ENCODE data around the gene PLA2G4E.

PLA2G4E gene

GRCh38 chr15:41948490-41948889 is 72.4 kb downstream of the PLA2G4E start:
- H3K4me1 ChIP-seq (ENCODE audit: control insufficient read depth in 5 of 5, insufficient read depth in 5 of 5, low read length in 5 of 5) = peaks cover 33 to 88% (median 64%) of the 10 kb centered on the region in 5 donors
- H3K27ac ChIP-seq (ENCODE audit: low read depth, low read length) = peak overlapping the region; percentile 95
- H3K9me3 ChIP-seq (ENCODE audit: control insufficient read depth in 5 of 5, low read length in 5 of 5) = no peaks in the 10 kb centered on the region
- peaks cover 0 to 32% (median 18%) of the 10 kb centered on the region in 5 donors for H3K36me3 ChIP-seq (ENCODE audit: control insufficient read depth in 5 of 5, insufficient read depth in 5 of 5, low read length in 5 of 5)
- no peaks in the 10 kb centered on the region for H3K27me3 ChIP-seq (ENCODE audit: control insufficient read depth in 5 of 5, insufficient read depth in 4 of 5, low read length in 5 of 5)
- no peak overlapping the region for H3K4me3 ChIP-seq (ENCODE audit: low read depth in 1 of 5, low read length in 5 of 5)
- H3K9ac ChIP-seq (ENCODE audit: low read length in 5 of 5) = no peak overlapping the region

- peak overlapping the region; percentile 95 for H3K27ac ChIP-seq (ENCODE audit: low read depth, low read length)
- H3K4me3 ChIP-seq (ENCODE audit: low read depth in 1 of 5, low read length in 5 of 5) = no peak overlapping the region
- H3K27me3 ChIP-seq (ENCODE audit: control insufficient read depth in 5 of 5, insufficient read depth in 4 of 5, low read length in 5 of 5) = no peaks in the 10 kb centered on the region
- peaks cover 0 to 30% (median 18%) of the 10 kb centered on the region in 5 donors for H3K36me3 ChIP-seq (ENCODE audit: control insufficient read depth in 5 of 5, insufficient read depth in 5 of 5, low read length in 5 of 5)
- H3K4me1 ChIP-seq (ENCODE audit: control insufficient read depth in 5 of 5, insufficient read depth in 5 of 5, low read length in 5 of 5) = peaks cover 28 to 79% (median 61%) of the 10 kb centered on the region in 5 donors
- no peaks in the 10 kb centered on the region for H3K9me3 ChIP-seq (ENCODE audit: control insufficient read depth in 5 of 5, low read length in 5 of 5)
- peak overlapping the region in 1 of 5 donors; percentile 7 for H3K9ac ChIP-seq (ENCODE audit: low read length in 5 of 5)
Observed at GRCh38 chr15:41946970-41947369, 73.9 kb downstream of the PLA2G4E start.

DNA sequence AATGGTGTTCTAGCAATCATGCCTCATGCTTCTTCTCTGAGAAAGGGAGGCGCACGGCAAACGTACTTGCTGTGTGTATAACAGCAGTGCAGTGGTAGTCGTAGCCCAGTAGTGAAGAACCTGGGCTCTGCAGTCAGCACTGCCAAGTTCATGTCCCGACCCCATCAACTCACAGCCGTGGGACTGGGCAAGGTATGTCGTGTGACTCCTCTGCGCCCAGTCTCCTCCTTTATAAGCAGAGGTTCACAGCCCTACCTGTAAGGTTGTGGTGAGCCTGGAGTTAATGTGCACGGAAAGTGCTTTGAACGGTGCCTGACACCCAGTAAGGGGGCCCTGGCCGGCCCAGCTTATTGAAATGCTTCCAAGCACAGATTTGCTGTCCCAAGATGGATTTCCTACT is 75.1 kb downstream of the PLA2G4E start:
- Histone ChIP-seq H3K36me3 (ENCODE audit: control insufficient read depth in 5 of 5, insufficient read depth in 5 of 5, low read length in 5 of 5) (peaks cover 5 to 36% (median 23%) of the 10 kb centered on the region in 5 donors), H3K4me3 (ENCODE audit: low read depth in 1 of 5, low read length in 5 of 5) (no peak overlapping the region), H3K4me1 (ENCODE audit: control insufficient read depth in 5 of 5, insufficient read depth in 5 of 5, low read length in 5 of 5) (peaks cover 23 to 72% (median 51%) of the 10 kb centered on the region in 5 donors), H3K27ac (ENCODE audit: low read depth, low read length) (peak overlapping the region; percentile 80), H3K9me3 (ENCODE audit: control insufficient read depth in 5 of 5, low read length in 5 of 5) (no peaks in the 10 kb centered on the region), H3K9ac (ENCODE audit: low read length in 5 of 5) (no peak overlapping the region), H3K27me3 (ENCODE audit: control insufficient read depth in 5 of 5, insufficient read depth in 4 of 5, low read length in 5 of 5) (no peaks in the 10 kb centered on the region)

DNA sequence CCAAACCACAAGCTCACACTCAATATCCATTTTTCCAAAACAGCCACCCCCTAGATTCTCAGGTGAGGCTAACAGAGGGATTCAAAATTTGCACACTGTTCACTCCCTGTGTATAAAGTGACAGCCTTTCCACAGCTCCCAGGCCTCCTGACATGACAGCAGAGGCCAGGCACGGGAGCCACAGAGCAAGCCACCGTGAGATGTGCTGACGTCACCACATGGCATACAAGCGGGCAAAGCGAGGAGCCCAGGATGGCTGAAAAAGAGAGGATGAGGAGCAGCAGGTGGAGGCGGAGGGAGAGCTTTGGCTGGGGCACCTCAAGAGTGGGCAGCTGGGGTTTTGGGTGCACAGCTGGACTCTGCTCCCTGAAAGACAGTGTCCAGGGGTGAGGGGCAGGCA is 75.6 kb downstream of the PLA2G4E start:
- Histone ChIP-seq H3K9me3 (ENCODE audit: control insufficient read depth in 5 of 5, low read length in 5 of 5) (no peaks in the 10 kb centered on the region), H3K36me3 (ENCODE audit: control insufficient read depth in 5 of 5, insufficient read depth in 5 of 5, low read length in 5 of 5) (peaks cover 5 to 40% (median 27%) of the 10 kb centered on the region in 5 donors), H3K9ac (ENCODE audit: low read length in 5 of 5) (no peak overlapping the region), H3K4me1 (ENCODE audit: control insufficient read depth in 5 of 5, insufficient read depth in 5 of 5, low read length in 5 of 5) (peaks cover 18 to 68% (median 51%) of the 10 kb centered on the region in 5 donors), H3K4me3 (ENCODE audit: low read depth in 1 of 5, low read length in 5 of 5) (no peak overlapping the region), H3K27ac (ENCODE audit: low read depth, low read length) (peak overlapping the region; percentile 80), H3K27me3 (ENCODE audit: control insufficient read depth in 5 of 5, insufficient read depth in 4 of 5, low read length in 5 of 5) (no peaks in the 10 kb centered on the region)

GRCh38 chr15:41944313-41944940 is 76.4 kb downstream of the PLA2G4E start:
- Histone ChIP-seq H3K9ac (ENCODE audit: low read length in 5 of 5) (peak overlapping the region in 3 of 5 donors; percentile 11 to 44 (median 28)), H3K9me3 (ENCODE audit: control insufficient read depth in 5 of 5, low read length in 5 of 5) (no peaks in the 10 kb centered on the region), H3K4me1 (ENCODE audit: control insufficient read depth in 5 of 5, insufficient read depth in 5 of 5, low read length in 5 of 5) (peaks cover 10 to 64% (median 47%) of the 10 kb centered on the region in 5 donors), H3K4me3 (ENCODE audit: low read depth in 1 of 5, low read length in 5 of 5) (no peak overlapping the region), H3K27me3 (ENCODE audit: control insufficient read depth in 5 of 5, insufficient read depth in 4 of 5, low read length in 5 of 5) (no peaks in the 10 kb centered on the region), H3K27ac (ENCODE audit: low read depth, low read length) (peak overlapping the region; percentile 80), H3K36me3 (ENCODE audit: control insufficient read depth in 5 of 5, insufficient read depth in 5 of 5, low read length in 5 of 5) (peaks cover 5 to 46% (median 30%) of the 10 kb centered on the region in 5 donors)

DNA sequence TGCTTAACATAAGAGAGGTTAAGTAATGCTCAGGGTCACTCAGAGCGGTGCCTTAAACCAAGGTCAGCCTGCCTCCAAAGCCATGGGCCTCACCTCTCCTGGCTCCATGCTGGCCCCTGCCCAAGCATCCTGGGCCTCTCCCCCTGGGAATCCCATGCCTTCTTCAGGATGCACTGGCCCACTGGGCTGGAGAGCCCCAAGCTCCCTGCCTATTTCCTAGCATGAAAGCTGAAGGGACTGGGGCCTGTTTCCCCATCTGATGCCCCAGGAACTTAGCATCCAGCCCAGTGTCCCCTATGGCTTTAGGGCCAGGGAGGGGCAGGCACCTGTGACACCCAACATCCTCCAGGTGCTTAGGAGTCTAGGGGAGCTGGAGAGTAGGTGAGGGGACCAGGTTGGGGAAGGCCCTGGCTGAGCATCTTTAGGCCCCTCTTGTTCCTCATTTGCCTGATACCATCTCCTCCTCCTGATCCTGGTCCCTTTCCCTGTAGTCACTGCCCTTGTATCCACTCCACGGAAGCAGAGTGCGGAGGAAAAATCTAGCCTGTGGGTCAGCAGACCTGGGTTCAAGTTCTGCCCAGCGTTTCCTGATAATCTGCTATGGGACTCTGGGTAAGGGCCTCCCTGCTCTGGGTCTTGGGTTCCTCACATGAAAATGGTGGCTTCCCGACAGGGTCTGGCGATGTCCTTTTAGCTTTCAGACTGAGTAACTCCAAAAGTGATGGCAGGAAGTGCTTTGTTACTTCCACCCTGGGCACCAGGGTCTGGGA is 77.1 kb downstream of the PLA2G4E start:
- Histone ChIP-seq H3K4me3 (ENCODE audit: low read depth in 1 of 5, low read length in 5 of 5) (no peak overlapping the region), H3K36me3 (ENCODE audit: control insufficient read depth in 5 of 5, insufficient read depth in 5 of 5, low read length in 5 of 5) (peaks cover 5 to 46% (median 30%) of the 10 kb centered on the region in 5 donors), H3K27ac (ENCODE audit: low read depth, low read length) (peak overlapping the region; percentile 80)

DNA sequence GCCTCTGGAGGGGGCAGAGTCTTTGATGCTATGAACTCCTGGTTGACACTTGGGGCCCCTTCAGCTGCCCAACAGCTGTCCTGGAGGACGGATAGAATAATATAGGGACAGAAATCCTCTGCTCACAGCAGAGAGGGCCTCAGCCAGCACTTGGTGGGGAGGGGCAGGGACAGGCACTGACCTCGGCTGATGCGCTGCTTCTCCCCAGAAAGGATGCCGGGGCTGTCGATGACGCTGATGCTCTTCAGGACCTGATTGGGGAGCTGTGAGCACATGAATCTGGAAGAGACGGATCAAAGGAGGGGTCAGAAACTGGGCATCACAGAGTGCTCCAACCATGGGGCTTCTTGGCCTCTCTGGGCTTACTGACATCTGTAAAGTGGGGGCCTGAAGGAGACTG is 78.0 kb downstream of the PLA2G4E start:
- Histone ChIP-seq H3K27ac (ENCODE audit: low read depth, low read length) (peak overlapping the region; percentile 21), H3K4me1 (ENCODE audit: control insufficient read depth in 5 of 5, insufficient read depth in 5 of 5, low read length in 5 of 5) (peaks cover 10 to 65% (median 36%) of the 10 kb centered on the region in 5 donors), H3K36me3 (ENCODE audit: control insufficient read depth in 5 of 5, insufficient read depth in 5 of 5, low read length in 5 of 5) (peaks cover 5 to 46% (median 30%) of the 10 kb centered on the region in 5 donors)

More for the DNA sequence above, 77.1 kb downstream of the PLA2G4E start:
- Histone ChIP-seq H3K9ac (ENCODE audit: low read length in 5 of 5) (peak overlapping the region in 2 of 5 donors; percentile 11 to 44), H3K9me3 (ENCODE audit: control insufficient read depth in 5 of 5, low read length in 5 of 5) (no peaks in the 10 kb centered on the region), H3K4me1 (ENCODE audit: control insufficient read depth in 5 of 5, insufficient read depth in 5 of 5, low read length in 5 of 5) (peaks cover 10 to 65% (median 45%) of the 10 kb centered on the region in 5 donors), H3K27me3 (ENCODE audit: control insufficient read depth in 5 of 5, insufficient read depth in 4 of 5, low read length in 5 of 5) (no peaks in the 10 kb centered on the region)

DNA sequence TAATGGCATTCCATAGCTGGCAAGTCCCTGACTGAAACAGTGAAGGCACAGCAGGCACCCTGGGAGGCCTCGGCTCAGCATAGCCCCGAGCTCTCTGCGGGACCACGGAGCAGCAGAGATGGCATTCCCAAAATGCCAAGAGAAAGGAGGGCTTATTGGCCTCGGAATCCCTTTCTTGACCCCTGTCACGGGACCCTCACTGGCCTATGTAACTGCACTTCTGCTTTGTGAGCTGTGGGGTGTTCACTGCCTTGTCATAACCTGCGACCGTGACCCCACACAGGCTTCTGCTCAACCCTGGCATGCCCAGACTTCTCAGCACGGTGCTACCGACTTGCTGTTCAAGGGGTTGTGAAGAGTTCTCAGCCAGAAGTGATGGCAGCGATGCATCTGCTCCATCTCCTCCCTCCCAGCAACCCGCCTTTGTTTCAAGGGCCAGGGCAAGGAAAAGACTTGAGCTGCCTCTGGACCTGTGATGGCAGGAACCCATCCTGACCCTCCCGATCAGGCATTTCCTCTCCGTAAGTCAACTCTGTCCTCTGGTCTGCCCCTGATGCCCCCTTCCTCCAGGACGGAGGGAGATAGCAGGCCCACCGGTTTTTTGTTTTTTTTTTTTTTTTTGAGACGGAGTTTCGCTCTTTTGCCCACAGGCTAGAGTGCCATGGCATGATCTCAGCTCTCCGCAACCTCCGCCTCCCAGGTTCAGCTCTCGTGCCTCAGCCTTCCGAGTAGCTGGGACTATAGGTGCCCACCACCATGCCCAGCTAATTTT is 79.0 kb downstream of the PLA2G4E start:
- Histone ChIP-seq H3K9me3 (ENCODE audit: control insufficient read depth in 5 of 5, low read length in 5 of 5) (no peaks in the 10 kb centered on the region), H3K9ac (ENCODE audit: low read length in 5 of 5) (no peak overlapping the region), H3K27me3 (ENCODE audit: control insufficient read depth in 5 of 5, insufficient read depth in 4 of 5, low read length in 5 of 5) (no peaks in the 10 kb centered on the region), H3K4me1 (ENCODE audit: control insufficient read depth in 5 of 5, insufficient read depth in 5 of 5, low read length in 5 of 5) (peaks cover 17 to 65% (median 34%) of the 10 kb centered on the region in 5 donors), H3K27ac (ENCODE audit: low read depth, low read length) (no peak overlapping the region), H3K4me3 (ENCODE audit: low read depth in 1 of 5, low read length in 5 of 5) (no peak overlapping the region), H3K36me3 (ENCODE audit: control insufficient read depth in 5 of 5, insufficient read depth in 5 of 5, low read length in 5 of 5) (peaks cover 5 to 44% (median 30%) of the 10 kb centered on the region in 5 donors)

More for the DNA sequence above, 78.0 kb downstream of the PLA2G4E start:
- H3K9me3 ChIP-seq (ENCODE audit: control insufficient read depth in 5 of 5, low read length in 5 of 5) = no peaks in the 10 kb centered on the region
- H3K27me3 ChIP-seq (ENCODE audit: control insufficient read depth in 5 of 5, insufficient read depth in 4 of 5, low read length in 5 of 5) = no peaks in the 10 kb centered on the region
- no peak overlapping the region for H3K9ac ChIP-seq (ENCODE audit: low read length in 5 of 5)
- H3K4me3 ChIP-seq (ENCODE audit: low read depth in 1 of 5, low read length in 5 of 5) = no peak overlapping the region

GRCh38 chr15:41940441-41940857 is 80.4 kb downstream of the PLA2G4E start:
- Histone ChIP-seq H3K27me3 (ENCODE audit: control insufficient read depth in 5 of 5, insufficient read depth in 4 of 5, low read length in 5 of 5) (no peaks in the 10 kb centered on the region), H3K27ac (ENCODE audit: low read depth, low read length) (peak overlapping the region; percentile 21), H3K4me1 (ENCODE audit: control insufficient read depth in 5 of 5, insufficient read depth in 5 of 5, low read length in 5 of 5) (peaks cover 21 to 67% (median 38%) of the 10 kb centered on the region in 5 donors), H3K9me3 (ENCODE audit: control insufficient read depth in 5 of 5, low read length in 5 of 5) (no peaks in the 10 kb centered on the region), H3K4me3 (ENCODE audit: low read depth in 1 of 5, low read length in 5 of 5) (no peak overlapping the region), H3K36me3 (ENCODE audit: control insufficient read depth in 5 of 5, insufficient read depth in 5 of 5, low read length in 5 of 5) (peaks cover 5 to 37% (median 25%) of the 10 kb centered on the region in 5 donors), H3K9ac (ENCODE audit: low read length in 5 of 5) (no peak overlapping the region)

All from subcutaneous abdominal adipose tissue (tissue), 5 donors.